SK-N-SH (cell line): ENCODE measurements around the gene SETD4. TPM values are rescaled to one million over a fixed set of nuclear protein-coding genes. Genes with fewer than 3 reads are reported as not detected.
A peak's percentile ranks its signal among the peaks of the same experiment; 100 is the strongest.

Experiments
- CTCF ChIA-PET: fragments of 300-600, 350-600 bp; formaldehyde crosslinking; extraction: SDS; loops from one replicate; lab custom pipeline; 2021; lab: Yijun Ruan, JAX
- POLR2A ChIA-PET: fragments of 350-600 bp; sonication (Branson Sonifier 250); formaldehyde crosslinking; extraction: SDS; loops from one replicate; lab custom pipeline; 2020; ENCODE audit warnings: antibody characterized with exemption, inconsistent platforms; lab: Yijun Ruan, JAX
- DNase-seq: peaks from one replicate; pipeline ENCODE4 v3.0.0; 2012
- H2AFZ ChIP-seq: fragments of 200-600 bp; sonication (generic); 2 replicates; pipeline ENCODE4 v1.8.1; 2016; ENCODE audit warnings: antibody characterized with exemption, mild to moderate bottlenecking, low read depth
- H3F3A ChIP-seq: fragments of 200-600 bp; sonication (generic); replicated peaks from 2 replicates; pipeline ENCODE3; 2016; ENCODE audit warnings: antibody characterized with exemption, mild to moderate bottlenecking; ENCODE audit not compliant: insufficient read depth
- H3K27ac ChIP-seq, 2 experiments: fragments of 200-500 bp in 1 of 2; fragments of 200-600 bp in 1 of 2; sonication (Bioruptor generic) in 1 of 2; sonication (generic), shearing (Covaris generic) in 1 of 2; 2 replicates each; pipeline versions ENCODE4 v1.5.1 to v1.6.1; 2014 to 2016; ENCODE audit warnings: low read depth in 2 of 2, inconsistent platforms in 1 of 2, low read length in 1 of 2, mild to moderate bottlenecking in 1 of 2, mixed read lengths in 1 of 2
- H3K27me3 ChIP-seq: fragments of 200-600 bp; sonication (generic), shearing (Covaris generic); 2 replicates; pipeline ENCODE4 v1.6.1; 2016; ENCODE audit warnings: mixed run types; ENCODE audit not compliant: insufficient read depth
- H3K36me3 ChIP-seq, 2 experiments: fragments of 200-500 bp in 1 of 2; fragments of 200-600 bp in 1 of 2; sonication (Bioruptor generic) in 1 of 2; sonication (generic) in 1 of 2; replicated peaks in 1 of 2; 2 replicates each; pipeline versions ENCODE3 to v1.5.1; 2014 to 2016; ENCODE audit warnings: low read length in 1 of 2, mild to moderate bottlenecking in 1 of 2; ENCODE audit not compliant: insufficient read depth in 2 of 2, control insufficient read depth in 1 of 2
- H3K4me1 ChIP-seq, 2 experiments: fragments of 200-500 bp in 1 of 2; fragments of 200-600 bp in 1 of 2; sonication (Bioruptor generic) in 1 of 2; sonication (generic), shearing (Covaris generic) in 1 of 2; 2 replicates each; pipeline versions ENCODE4 v1.5.1 to v1.6.1; 2014 to 2016; ENCODE audit warnings: low read depth in 1 of 2, low read length in 1 of 2, mixed run types in 1 of 2; ENCODE audit not compliant: insufficient read depth in 2 of 2, control insufficient read depth in 1 of 2
- H3K4me2 ChIP-seq: fragments of 200-600 bp; sonication (generic), shearing (Covaris generic); 2 replicates; pipeline ENCODE4 v1.6.1; 2017; ENCODE audit warnings: mixed run types
- H3K4me3 ChIP-seq, 2 experiments: fragments of 200-500 bp in 1 of 2; fragments of 200-600 bp in 1 of 2; sonication (Bioruptor generic) in 1 of 2; sonication (generic), shearing (Covaris generic) in 1 of 2; 2 replicates each; pipeline versions ENCODE4 v1.5.1 to v1.8.1; 2014 to 2016; ENCODE audit warnings: low read depth in 2 of 2, inconsistent platforms in 1 of 2, low read length in 1 of 2, mild to moderate bottlenecking in 1 of 2, mixed read lengths in 1 of 2, moderate library complexity in 1 of 2
- H3K79me2 ChIP-seq: fragments of 200-600 bp; sonication (generic); 2 replicates; pipeline ENCODE4 v1.8.1; 2017; ENCODE audit warnings: mild to moderate bottlenecking; ENCODE audit not compliant: insufficient read depth
- H3K9ac ChIP-seq: fragments of 200-600 bp; sonication (generic); 2 replicates; pipeline ENCODE4 v1.6.1; 2017; ENCODE audit warnings: mixed run types
- H3K9me2 ChIP-seq: fragments of 200-600 bp; sonication (generic); 2 replicates; pipeline ENCODE4 v1.6.1; 2017; ENCODE audit warnings: mixed run types
- H3K9me3 ChIP-seq: fragments of 200-600 bp; sonication (generic); 2 replicates; pipeline ENCODE4 v1.6.1; 2017; ENCODE audit warnings: mixed run types, mild to moderate bottlenecking, moderate library complexity
- H4K20me1 ChIP-seq: fragments of 200-600 bp; sonication (generic); 2 replicates; pipeline ENCODE4 v1.6.1; 2017; ENCODE audit warnings: mild to moderate bottlenecking, mixed run types; ENCODE audit not compliant: insufficient read depth
- FOXM1 ChIP-seq: IDR thresholded peaks from 2 replicates; pipeline ENCODE4 v1.4.0; 2012; ENCODE audit warnings: low read depth, mild to moderate bottlenecking
- MEF2A ChIP-seq: IDR thresholded peaks from 2 replicates; pipeline ENCODE4 v1.4.0; 2012; ENCODE audit warnings: low read depth, borderline replicate concordance
- RFX5 ChIP-seq: IDR thresholded peaks from 2 replicates; pipeline ENCODE4 v1.6.1; 2012; ENCODE audit warnings: mild to moderate bottlenecking, improper control_type of control experiment, low read length
- TAF1 ChIP-seq: IDR thresholded peaks from 2 replicates; pipeline ENCODE4 v1.6.1; 2012; ENCODE audit warnings: low read depth, mild to moderate bottlenecking, low read length, moderate library complexity, borderline replicate concordance
- TCF12 ChIP-seq: IDR thresholded peaks from 2 replicates; pipeline ENCODE4 v1.4.0; 2012
- YY1 ChIP-seq: IDR thresholded peaks from 2 replicates; pipeline ENCODE4 v1.4.0; 2012; ENCODE audit warnings: low read depth, mild to moderate bottlenecking
- WGBS: methylation state at CpG from one replicate; pipeline ENCODE4 v1.1.6; 2017; ENCODE audit warnings: low lambda C conversion rate; 5-methylcytosine and 5-hydroxymethylcytosine counted together
- polyA plus RNA-seq, 3 experiments: library from polyadenylated mRNA; depleted of rRNA; stranded (reverse); fragments of >200 nt; gene quantifications; 2 replicates each; pipeline ENCODE4 v1.2.3, GENCODE V29; 2012
- TF ChIP-seq, protein P1 (sequence below): fragments of 150-350 bp; IDR thresholded peaks from 2 replicates; pipeline ENCODE4 v1.6.1; 2016; ENCODE audit warnings: mild to moderate bottlenecking, low read depth, low read length
- TF ChIP-seq, protein P2 (sequence below): IDR thresholded peaks from 2 replicates; pipeline ENCODE4 v1.6.1; 2012; ENCODE audit warnings: mild to moderate bottlenecking, low read depth, low read length, moderate library complexity
- TF ChIP-seq, protein P3 (sequence below): IDR thresholded peaks from 2 replicates; pipeline ENCODE4; 2012
- TF ChIP-seq, protein P4 (sequence below): fragments of 150-350 bp; IDR thresholded peaks from 2 replicates; pipeline ENCODE4 v1.6.1; 2017; ENCODE audit warnings: antibody characterized with exemption, low read length, low read depth, borderline replicate concordance

Gene SETD4
- polyA plus RNA-seq, 1 of the 3 experiments (the other 2 are of a cell fraction) = 15.9 TPM

DNA sequence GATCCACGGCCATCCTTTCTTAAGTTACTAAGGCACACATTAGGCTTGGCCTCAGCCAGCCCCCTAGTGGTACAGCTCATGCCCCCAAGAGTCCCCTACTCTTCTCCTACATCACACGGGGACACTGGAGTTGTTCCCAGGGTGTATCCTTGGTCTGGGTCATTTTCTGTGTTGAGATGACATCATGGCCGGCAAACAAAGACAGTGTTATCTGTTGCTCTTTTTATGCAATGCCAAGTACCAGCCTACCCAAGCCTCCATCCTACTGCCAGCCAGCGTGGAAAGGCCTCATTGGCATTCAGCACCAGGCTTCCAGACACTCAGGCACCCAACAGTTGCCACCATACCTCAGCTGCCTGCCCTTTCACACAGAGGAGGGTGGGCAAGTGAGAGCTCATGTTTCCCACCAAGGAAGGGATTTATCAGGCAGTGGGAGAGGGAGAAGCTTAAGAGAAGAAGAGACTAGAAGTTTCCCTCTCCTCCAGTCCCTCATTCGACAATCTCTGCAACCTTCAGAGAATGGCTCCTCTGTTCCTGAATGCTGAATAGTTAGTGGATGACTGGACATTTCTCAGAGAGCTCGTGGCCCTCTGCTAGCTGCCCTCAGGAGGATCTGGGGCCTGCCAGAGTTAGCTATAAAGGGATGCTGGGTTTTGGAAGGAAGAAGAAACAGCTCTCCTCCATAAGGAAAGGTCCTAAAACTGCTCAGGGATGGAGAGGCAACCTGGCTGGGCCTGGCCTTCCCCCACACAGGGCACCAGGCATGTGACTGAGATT is 27.2 kb upstream of the SETD4 start:
- H3K9me3 ChIP-seq = no peaks in the 10 kb centered on the region
- DNase-seq = no peak
- H3K4me1 ChIP-seq = no peaks in the 10 kb centered on the region
- no peak overlapping the region for H3K27ac ChIP-seq
- POLR2A ChIA-PET = interaction anchor here (1.2 kb wide), 1 partner anchor 18 kb away, joined by 3 read pairs; no protein-coding TSS in a partner anchor
- WGBS = 69% methylated on average over 6 of the region's 6 CpGs
- no peaks in the 10 kb centered on the region for H3K36me3 ChIP-seq
- TF ChIP-seq FOXM1 (no peak), RFX5 (no peak), TCF12 (no peak), TAF1 (no peak), MEF2A (no peak), YY1 (no peak)
- TF ChIP-seq, protein P1, sequence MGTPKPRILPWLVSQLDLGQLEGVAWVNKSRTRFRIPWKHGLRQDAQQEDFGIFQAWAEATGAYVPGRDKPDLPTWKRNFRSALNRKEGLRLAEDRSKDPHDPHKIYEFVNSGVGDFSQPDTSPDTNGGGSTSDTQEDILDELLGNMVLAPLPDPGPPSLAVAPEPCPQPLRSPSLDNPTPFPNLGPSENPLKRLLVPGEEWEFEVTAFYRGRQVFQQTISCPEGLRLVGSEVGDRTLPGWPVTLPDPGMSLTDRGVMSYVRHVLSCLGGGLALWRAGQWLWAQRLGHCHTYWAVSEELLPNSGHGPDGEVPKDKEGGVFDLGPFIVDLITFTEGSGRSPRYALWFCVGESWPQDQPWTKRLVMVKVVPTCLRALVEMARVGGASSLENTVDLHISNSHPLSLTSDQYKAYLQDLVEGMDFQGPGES = no peak
- TF ChIP-seq, protein P2, sequence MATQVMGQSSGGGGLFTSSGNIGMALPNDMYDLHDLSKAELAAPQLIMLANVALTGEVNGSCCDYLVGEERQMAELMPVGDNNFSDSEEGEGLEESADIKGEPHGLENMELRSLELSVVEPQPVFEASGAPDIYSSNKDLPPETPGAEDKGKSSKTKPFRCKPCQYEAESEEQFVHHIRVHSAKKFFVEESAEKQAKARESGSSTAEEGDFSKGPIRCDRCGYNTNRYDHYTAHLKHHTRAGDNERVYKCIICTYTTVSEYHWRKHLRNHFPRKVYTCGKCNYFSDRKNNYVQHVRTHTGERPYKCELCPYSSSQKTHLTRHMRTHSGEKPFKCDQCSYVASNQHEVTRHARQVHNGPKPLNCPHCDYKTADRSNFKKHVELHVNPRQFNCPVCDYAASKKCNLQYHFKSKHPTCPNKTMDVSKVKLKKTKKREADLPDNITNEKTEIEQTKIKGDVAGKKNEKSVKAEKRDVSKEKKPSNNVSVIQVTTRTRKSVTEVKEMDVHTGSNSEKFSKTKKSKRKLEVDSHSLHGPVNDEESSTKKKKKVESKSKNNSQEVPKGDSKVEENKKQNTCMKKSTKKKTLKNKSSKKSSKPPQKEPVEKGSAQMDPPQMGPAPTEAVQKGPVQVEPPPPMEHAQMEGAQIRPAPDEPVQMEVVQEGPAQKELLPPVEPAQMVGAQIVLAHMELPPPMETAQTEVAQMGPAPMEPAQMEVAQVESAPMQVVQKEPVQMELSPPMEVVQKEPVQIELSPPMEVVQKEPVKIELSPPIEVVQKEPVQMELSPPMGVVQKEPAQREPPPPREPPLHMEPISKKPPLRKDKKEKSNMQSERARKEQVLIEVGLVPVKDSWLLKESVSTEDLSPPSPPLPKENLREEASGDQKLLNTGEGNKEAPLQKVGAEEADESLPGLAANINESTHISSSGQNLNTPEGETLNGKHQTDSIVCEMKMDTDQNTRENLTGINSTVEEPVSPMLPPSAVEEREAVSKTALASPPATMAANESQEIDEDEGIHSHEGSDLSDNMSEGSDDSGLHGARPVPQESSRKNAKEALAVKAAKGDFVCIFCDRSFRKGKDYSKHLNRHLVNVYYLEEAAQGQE = no peak
- TF ChIP-seq, protein P3, sequence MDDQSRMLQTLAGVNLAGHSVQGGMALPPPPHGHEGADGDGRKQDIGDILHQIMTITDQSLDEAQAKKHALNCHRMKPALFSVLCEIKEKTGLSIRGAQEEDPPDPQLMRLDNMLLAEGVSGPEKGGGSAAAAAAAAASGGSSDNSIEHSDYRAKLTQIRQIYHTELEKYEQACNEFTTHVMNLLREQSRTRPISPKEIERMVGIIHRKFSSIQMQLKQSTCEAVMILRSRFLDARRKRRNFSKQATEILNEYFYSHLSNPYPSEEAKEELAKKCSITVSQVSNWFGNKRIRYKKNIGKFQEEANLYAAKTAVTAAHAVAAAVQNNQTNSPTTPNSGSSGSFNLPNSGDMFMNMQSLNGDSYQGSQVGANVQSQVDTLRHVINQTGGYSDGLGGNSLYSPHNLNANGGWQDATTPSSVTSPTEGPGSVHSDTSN = no peak
- TF ChIP-seq, protein P4, sequence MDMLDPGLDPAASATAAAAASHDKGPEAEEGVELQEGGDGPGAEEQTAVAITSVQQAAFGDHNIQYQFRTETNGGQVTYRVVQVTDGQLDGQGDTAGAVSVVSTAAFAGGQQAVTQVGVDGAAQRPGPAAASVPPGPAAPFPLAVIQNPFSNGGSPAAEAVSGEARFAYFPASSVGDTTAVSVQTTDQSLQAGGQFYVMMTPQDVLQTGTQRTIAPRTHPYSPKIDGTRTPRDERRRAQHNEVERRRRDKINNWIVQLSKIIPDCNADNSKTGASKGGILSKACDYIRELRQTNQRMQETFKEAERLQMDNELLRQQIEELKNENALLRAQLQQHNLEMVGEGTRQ = no peak
- H3K4me3 ChIP-seq = no peak overlapping the region
- no peaks in the 10 kb centered on the region for H4K20me1 ChIP-seq
- no peaks in the 10 kb centered on the region for H3K79me2 ChIP-seq
- no peaks in the 10 kb centered on the region for H3K27me3 ChIP-seq
- CTCF ChIA-PET = interaction anchor here (0.6 to 1.9 kb wide), 6 partner anchors 16 to 39 kb away, joined by 3 to 4 read pairs (median 3); partner anchors contain the start of gene SETD4
- H3K4me2 ChIP-seq = no peak overlapping the region
- H3F3A ChIP-seq = no peaks in the 10 kb centered on the region
- H2AFZ ChIP-seq = peak overlapping the region; percentile 37; the same call in 1 of the 2 replicates
- H3K9ac ChIP-seq = no peak overlapping the region
- H3K9me2 ChIP-seq = no peaks in the 10 kb centered on the region
